Stimulated activated CD8-positive, alpha-beta memory T cell treated with anti-CD3 and anti-CD28 coated beads, Interleukin-15, amount 100 ng/mL, for 48 hours (primary cell): Measurements from ENCODE around the gene MTLN.
"Not testable (repeated sequence)": the region's sequence is repeated elsewhere in the genome, so short reads cannot be mapped to it uniquely, and the experiment has no call there.

Source experiments
- DNase-seq, 2 donors: peaks; one replicate each; pipeline ENCODE4 v3.0.0-alpha.2; 2020; ENCODE audit warnings: low read depth in 2 of 2

The MTLN gene

DNA sequence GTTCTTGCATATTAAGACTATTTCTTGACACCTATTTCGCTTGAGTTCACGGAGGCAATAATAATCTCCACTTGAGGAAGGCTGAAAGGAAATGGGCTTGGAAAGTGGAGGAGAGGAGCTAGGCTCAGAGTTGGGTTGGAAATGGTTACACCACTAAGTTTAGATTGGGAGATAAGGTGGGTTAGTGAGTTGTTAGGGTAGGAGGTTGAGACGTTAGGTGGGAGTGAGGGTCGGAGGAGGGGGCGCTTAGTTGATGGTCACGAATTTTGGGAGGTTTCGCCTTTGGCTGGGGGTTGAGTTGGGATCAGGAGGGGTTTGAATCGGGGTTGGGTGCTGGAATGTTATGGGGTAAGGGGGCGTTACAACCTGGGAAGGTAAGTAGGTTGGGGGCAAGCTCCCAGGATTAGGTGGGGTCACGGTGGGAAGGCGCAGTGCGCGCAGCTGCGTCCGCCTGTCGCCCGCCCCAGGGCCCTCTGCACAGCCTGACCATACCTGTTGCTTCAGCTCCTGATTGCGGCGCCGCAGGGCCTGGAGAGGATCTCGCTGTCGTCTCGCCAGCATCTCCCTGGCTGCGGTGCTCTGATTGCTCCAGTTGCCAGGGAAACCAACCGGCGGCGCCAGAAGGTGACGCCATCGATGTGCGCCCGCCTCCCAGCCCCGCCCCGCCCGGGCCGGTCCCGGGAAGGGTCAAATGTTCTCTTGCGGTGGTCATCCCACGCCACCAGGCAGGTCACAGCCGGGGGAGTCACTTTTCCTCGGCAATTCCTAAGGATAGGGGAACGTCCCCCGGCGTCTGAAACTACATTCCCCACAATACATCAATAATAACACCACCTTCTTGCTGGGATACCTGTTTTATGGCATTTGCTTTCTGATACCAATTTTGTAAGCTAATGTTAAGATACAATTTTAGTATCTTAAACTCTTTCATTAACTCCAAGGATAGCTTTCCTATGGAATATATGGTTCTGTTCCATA, 7.7 kb downstream of the MTLN start, which contains the start of gene NPHP1:
Gene NPHP1 (minus strand): TSS at position 606 of the 978 bp plus-strand sequence. CDS start 45 bp downstream, at position 561.
- DNase-seq: peak; percentile 74 to 75

DNA sequence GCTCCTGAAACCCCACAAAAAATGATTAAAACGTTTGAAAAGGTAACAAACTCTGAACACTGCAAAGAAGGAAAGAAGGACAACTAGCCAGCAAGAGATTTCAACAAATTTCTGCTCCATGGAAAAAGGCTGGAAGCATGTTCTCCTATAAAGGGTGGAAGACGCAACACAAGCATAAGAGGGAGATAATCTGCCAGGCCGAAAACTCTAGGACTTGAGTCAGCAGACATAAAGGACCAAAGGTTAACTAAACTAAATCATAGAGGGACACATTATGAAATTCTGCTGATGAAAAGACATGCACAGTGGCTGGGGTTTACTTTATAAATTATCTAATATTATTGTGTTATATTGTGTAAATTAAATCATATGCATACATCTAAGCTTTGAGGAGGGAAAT, 14.3 kb downstream of the MTLN start:
- no peak for DNase-seq

- DNase-seq: no peak
These were observed 14.9 kb downstream of the MTLN start for GRCh38 chr2:110197452-110197851.

- DNase-seq: not testable (repeated sequence)
These were observed 22.2 kb downstream of the MTLN start for GRCh38 chr2:110190169-110190568.

DNA sequence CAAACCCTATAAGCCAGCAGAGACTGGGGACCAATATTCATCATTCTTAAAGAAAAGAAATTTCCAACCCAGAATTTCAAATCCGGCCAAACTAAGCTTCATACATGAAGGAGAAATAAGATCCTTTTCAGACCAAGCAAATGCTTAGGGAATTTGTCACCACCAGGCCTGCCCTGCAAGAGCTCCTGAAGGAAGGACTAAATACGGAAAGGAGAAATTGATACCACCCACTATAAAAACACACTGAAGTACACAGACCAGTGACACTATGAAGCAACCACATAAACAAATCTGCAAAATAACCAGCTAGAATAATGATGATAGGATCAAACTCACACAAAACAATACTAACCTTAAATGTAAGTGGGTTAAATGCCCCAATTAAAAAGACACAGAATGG, 29.9 kb downstream of the MTLN start:
- DNase-seq: no peak

DNA sequence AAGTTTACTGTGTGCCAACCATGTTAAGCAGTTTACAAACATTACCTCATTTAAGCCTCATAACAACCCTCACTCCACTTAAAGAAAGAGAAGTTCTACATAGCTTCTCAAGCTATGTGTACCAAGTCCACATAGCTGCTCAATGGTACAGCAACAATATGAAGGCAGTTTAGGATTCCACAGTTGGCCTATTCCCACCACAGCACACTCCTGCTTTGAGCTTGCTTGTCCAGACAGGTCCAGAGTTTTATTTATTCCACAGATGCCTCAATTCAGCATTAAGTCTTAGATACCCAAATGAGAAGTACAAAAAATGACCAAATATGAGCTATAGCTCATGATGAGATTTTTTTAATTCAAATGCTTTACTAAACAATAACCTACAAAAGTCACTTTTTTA, 32.3 kb downstream of the MTLN start:
- DNase-seq: no peak

DNA sequence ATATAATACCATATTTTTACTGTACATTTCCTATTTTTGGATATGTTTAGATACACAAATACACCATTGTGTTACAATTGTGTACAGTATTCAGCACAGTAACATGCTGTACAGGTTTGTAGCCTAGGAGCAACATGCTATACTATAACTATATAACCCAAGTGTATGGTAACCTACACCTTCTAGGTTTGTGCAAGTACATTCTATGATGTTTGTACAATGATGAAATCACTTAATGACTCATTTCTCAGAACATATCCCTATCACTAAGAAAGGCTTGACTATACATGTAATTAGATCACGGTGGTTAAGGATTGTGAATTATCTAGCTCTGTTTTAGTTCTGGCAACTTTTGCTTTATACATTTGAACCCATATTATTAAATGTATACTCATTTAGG, 38.8 kb downstream of the MTLN start:
- DNase-seq: no peak

DNA sequence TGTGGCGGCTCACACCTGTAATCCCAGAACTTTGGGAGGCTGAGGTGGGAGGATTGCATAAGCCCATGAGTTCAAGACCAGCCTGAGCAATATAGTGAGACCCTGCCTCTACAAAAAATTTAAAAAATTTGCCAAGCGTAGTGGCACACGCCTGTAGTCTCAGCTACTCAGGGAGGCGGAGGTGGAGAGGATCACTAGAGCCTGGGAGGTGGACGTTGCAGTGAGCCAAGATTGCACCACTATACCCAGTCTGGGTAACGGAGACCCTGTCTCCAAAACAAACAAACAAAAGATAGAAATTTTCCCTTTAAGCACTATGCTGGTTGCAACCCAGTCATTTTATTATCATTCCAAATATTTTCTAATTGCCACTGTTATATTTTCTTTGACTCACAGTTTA, 39.8 kb downstream of the MTLN start:
- DNase-seq: no peak

GRCh38 chr2:110170102-110170501, 42.2 kb downstream of the MTLN start:
- DNase-seq: no peak

GRCh38 chr2:110167326-110168000, 44.9 kb downstream of the MTLN start:
- DNase-seq: no peak

DNA sequence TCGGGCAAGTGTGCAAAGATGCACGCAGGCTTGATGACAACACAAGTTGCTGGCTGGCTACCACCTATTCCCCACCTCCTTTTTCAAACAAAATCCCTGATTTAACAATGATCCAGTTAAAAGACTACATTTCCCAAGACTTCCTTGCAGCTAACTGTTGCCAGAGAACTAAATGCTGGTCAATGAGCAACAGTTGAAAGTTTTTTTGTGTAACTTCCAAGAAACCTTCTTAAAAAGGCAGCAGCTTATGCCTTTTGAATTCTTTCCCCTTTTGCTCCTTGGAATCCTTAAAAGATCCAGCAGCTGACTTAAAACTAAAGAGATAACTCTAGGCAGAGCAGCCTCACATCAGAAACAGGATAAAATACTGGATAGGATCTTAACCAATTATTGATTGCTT, 46.1 kb downstream of the MTLN start:
- DNase-seq: no peak
